Chondrocyte (in vitro differentiated cells): ENCODE measurements around the gene PASK. TPM values are rescaled to one million over a fixed set of nuclear protein-coding genes. Genes with fewer than 3 reads are reported as not detected.

ENCODE experiments used
- DNase-seq: peaks from one replicate; pipeline ENCODE4 v3.0.0; 2021; ENCODE audit warnings: mixed read lengths, low spot score
- H3K27ac Mint-ChIP-seq: one replicate; pipeline ENCODE4 v1.8.0; 2021; ENCODE audit warnings: mild to moderate bottlenecking, moderate library complexity, mixed read lengths; ENCODE audit not compliant: unreplicated experiment
- H3K27me3 Mint-ChIP-seq: 2 replicates; pipeline ENCODE4 v1.8.0; 2021; ENCODE audit warnings: low read depth, mixed read lengths
- H3K36me3 Mint-ChIP-seq: 2 replicates; pipeline ENCODE4 v1.8.0; 2021; ENCODE audit warnings: low read depth, mixed read lengths
- H3K4me1 Mint-ChIP-seq: 2 replicates; pipeline ENCODE4 v1.8.0; 2021; ENCODE audit warnings: low read depth, mild to moderate bottlenecking, mixed read lengths
- H3K4me3 Mint-ChIP-seq: one replicate; pipeline ENCODE4 v1.8.0; 2021; ENCODE audit warnings: mild to moderate bottlenecking, moderate library complexity, mixed read lengths; ENCODE audit not compliant: unreplicated experiment
- H3K9me3 Mint-ChIP-seq: 2 replicates; pipeline ENCODE4 v1.8.0; 2021; ENCODE audit warnings: low read depth, mixed read lengths
- CTCF ChIP-seq: fragments of 200-600 bp; sonication (generic); IDR thresholded peaks from 2 replicates; pipeline ENCODE4 v1.5.0; 2021; ENCODE audit warnings: antibody characterized with exemption, mild to moderate bottlenecking, moderate library complexity
- total RNA-seq: library from RNA; stranded (reverse); gene quantifications from 3 replicates; pipeline ENCODE4 v1.2.1, GENCODE V29; 2021

PASK gene
- total RNA-seq, 1 donor from 2014 or later: 4.5 TPM

GRCh38 chr2:241136191-241136590, 13.1 kb downstream of the PASK start:
- TF ChIP-seq CTCF: no peak
- peaks cover 2% of the 10 kb centered on the region for H3K4me1 Mint-ChIP-seq
- peaks cover 5% of the 10 kb centered on the region for H3K36me3 Mint-ChIP-seq
- H3K9me3 Mint-ChIP-seq: no peaks in the 10 kb centered on the region
- no peak overlapping the region for H3K27ac Mint-ChIP-seq
- no peak overlapping the region for H3K4me3 Mint-ChIP-seq
- DNase-seq: peak; percentile 54
- H3K27me3 Mint-ChIP-seq: no peaks in the 10 kb centered on the region

- no peaks in the 10 kb centered on the region for H3K9me3 Mint-ChIP-seq
- H3K36me3 Mint-ChIP-seq: peaks cover 5% of the 10 kb centered on the region
- no peak for TF ChIP-seq CTCF
- H3K4me3 Mint-ChIP-seq: no peak overlapping the region
- peak; percentile 70 for DNase-seq
- no peak overlapping the region for H3K27ac Mint-ChIP-seq
- H3K27me3 Mint-ChIP-seq: no peaks in the 10 kb centered on the region
- peaks cover 2% of the 10 kb centered on the region for H3K4me1 Mint-ChIP-seq
Observed at GRCh38 chr2:241135737-241136136, 13.5 kb downstream of the PASK start.

DNA sequence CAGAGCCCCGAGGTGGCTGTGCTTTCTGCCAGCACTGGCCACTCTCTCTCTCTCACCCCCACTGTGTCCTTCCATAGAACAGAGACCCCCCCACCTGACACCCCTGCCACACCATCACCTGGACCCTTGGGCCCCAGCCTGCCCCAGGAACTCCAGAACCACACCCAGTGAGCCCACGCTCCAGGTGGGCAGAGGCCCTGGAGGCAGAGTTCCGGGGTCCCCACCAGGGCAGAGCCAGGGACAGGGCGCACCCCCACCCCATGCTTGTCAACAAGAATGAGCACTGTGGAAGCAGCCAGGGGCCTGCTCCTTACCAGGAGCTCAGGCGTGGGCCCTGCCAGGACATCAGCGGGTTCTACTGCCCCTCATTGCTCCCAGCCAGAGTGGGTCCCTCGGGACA, 14.6 kb downstream of the PASK start:
- DNase-seq: peak; percentile 84
- TF ChIP-seq CTCF: no peak
- peaks cover 5% of the 10 kb centered on the region for H3K36me3 Mint-ChIP-seq
- H3K4me1 Mint-ChIP-seq: peaks cover 2% of the 10 kb centered on the region
- no peaks in the 10 kb centered on the region for H3K9me3 Mint-ChIP-seq
- H3K27me3 Mint-ChIP-seq: no peaks in the 10 kb centered on the region
- H3K27ac Mint-ChIP-seq: no peak overlapping the region
- no peak overlapping the region for H3K4me3 Mint-ChIP-seq

- Mint-ChIP-seq H3K4me1 (no peaks in the 10 kb centered on the region), H3K9me3 (no peaks in the 10 kb centered on the region), H3K27me3 (no peaks in the 10 kb centered on the region), H3K36me3 (peaks cover 6% of the 10 kb centered on the region), H3K27ac (no peak overlapping the region), H3K4me3 (no peak overlapping the region)
- DNase-seq: peak; percentile 67
- TF ChIP-seq CTCF: no peak
Observed at GRCh38 chr2:241133436-241133820, 15.8 kb downstream of the PASK start.

- H3K27ac Mint-ChIP-seq: no peak overlapping the region
Observed at GRCh38 chr2:241132538-241133435, 16.5 kb downstream of the PASK start.

More at GRCh38 chr2:241132538-241133435, 16.5 kb downstream of the PASK start:
- peaks cover 6% of the 10 kb centered on the region for H3K36me3 Mint-ChIP-seq
- no peaks in the 10 kb centered on the region for H3K27me3 Mint-ChIP-seq
- H3K9me3 Mint-ChIP-seq: no peaks in the 10 kb centered on the region
- H3K4me1 Mint-ChIP-seq: no peaks in the 10 kb centered on the region
- DNase-seq: peak; percentile 68
- TF ChIP-seq CTCF: no peak
- H3K4me3 Mint-ChIP-seq: no peak overlapping the region
